Gastroesophageal sphincter (tissue), 3 donors: ENCODE results near the gene WDR44.

Source experiments
- CTCF ChIP-seq, 4 experiments: fragments of 200-600 bp in 2 of 4; fragments of 450-650 bp in 2 of 4; sonication (generic) in 1 of 4; IDR thresholded peaks; one replicate each; pipeline ENCODE4 v1.5.1; 2017 to 2019; ENCODE audit warnings: antibody characterized with exemption in 4 of 4, mild to moderate bottlenecking in 2 of 4, moderate library complexity in 2 of 4
- EP300 ChIP-seq: sonication (generic); formaldehyde crosslinking; IDR thresholded peaks from one replicate; pipeline ENCODE4 v1.6.1; 2017; ENCODE audit warnings: antibody characterized with exemption, mild to moderate bottlenecking
- POLR2A ChIP-seq, 2 donors: fragments of 450-650 bp; IDR thresholded peaks; one replicate each; pipeline ENCODE4 v1.6.1; 2017; ENCODE audit warnings: antibody characterized with exemption in 2 of 2, mild to moderate bottlenecking in 2 of 2, moderate library complexity in 1 of 2
- POLR2AphosphoS5 ChIP-seq: sonication (generic); formaldehyde crosslinking; IDR thresholded peaks from one replicate; pipeline ENCODE4 v1.6.1; 2017; ENCODE audit warnings: antibody characterized with exemption

- TF ChIP-seq POLR2A (IDR thresholded peaks at IDR 0.05) (no peak), CTCF (IDR thresholded peaks at IDR 0.05) (no peak), POLR2AphosphoS5 (no peak), EP300 (no peak)
These were observed 1.2 kb downstream of the WDR44 start for GRCh38 chrX:118347131-118347530.
